K562 (cell line): ENCODE results near the gene ATPAF2. TPM values are rescaled to one million over a fixed set of nuclear protein-coding genes. Genes with fewer than 3 reads are reported as not detected.

Source experiments
- ATAC-seq: fragments of 200-7000 bp; cut with Tn5 transposase; 3 replicates; pipeline ENCODE4 v1.9.1; 2020; ENCODE audit warnings: moderate library complexity
- BruUV-seq: library from RNA; stranded (reverse); fragments of 400-500 nt; replicated peaks from 2 replicates; lab custom pipeline; 2021; lab: Mats Ljungman, UMichigan
- CTCF ChIA-PET: fragments of 300-600 bp; formaldehyde crosslinking; extraction: SDS; loops from one replicate; lab custom pipeline; 2021; ENCODE audit warnings: low intra/inter-chr PET ratio; lab: Yijun Ruan, JAX
- POLR2A ChIA-PET: fragments of 300-600, 350-650 bp; sonication (Branson Sonifier 250); formaldehyde crosslinking; extraction: SDS; loops from one replicate; lab custom pipeline; 2021; ENCODE audit warnings: antibody characterized with exemption, inconsistent platforms; lab: Yijun Ruan, JAX
- DNase-seq, 4 experiments: peaks; one replicate each; pipeline versions ENCODE4 v3.0.0 to v3.0.0-alpha.2; 2011 to 2018; ENCODE audit warnings: low spot score in 3 of 4, mixed read lengths in 3 of 4; ENCODE audit errors: extremely low read depth in 1 of 4
- FAIRE-seq: peaks from 2 replicates; lab custom pipeline; 2011; peaks lifted over from hg19 to GRCh38; lab: Jason Lieb, UNC
- H2AFZ ChIP-seq: 2 replicates; pipeline ENCODE4 v1.6.0; 2011; ENCODE audit warnings: low read depth, low read length, control low read depth, inconsistent platforms
- H3K27ac ChIP-seq: fragments of 200-600 bp; 3 replicates; pipeline ENCODE4 v1.8.0; 2011; ENCODE audit warnings: low read depth, mild to moderate bottlenecking, control low read depth, inconsistent platforms, low read length, moderate library complexity, mixed read lengths; ENCODE audit errors: extremely low read depth
- H3K27me3 ChIP-seq, 2 experiments: fragments of 300-600 bp in 1 of 2; 2 replicates in 1 of 2; 3 replicates in 1 of 2; pipeline versions ENCODE4 v1.6.0 to v1.8.0; 2011; ENCODE audit warnings: inconsistent platforms in 2 of 2, low read length in 2 of 2, mild to moderate bottlenecking in 1 of 2, mixed read lengths in 1 of 2, moderate library complexity in 1 of 2; ENCODE audit not compliant: control insufficient read depth in 2 of 2, insufficient read depth in 2 of 2
- H3K36me3 ChIP-seq: fragments of 300-600 bp; 3 replicates; pipeline ENCODE4 v1.8.0; 2011; ENCODE audit warnings: mild to moderate bottlenecking, low read length, inconsistent platforms; ENCODE audit not compliant: control insufficient read depth, insufficient read depth
- H3K4me1 ChIP-seq, 2 experiments: fragments of 200-600 bp in 1 of 2; replicated peaks in 1 of 2; 2 replicates in 1 of 2; 3 replicates in 1 of 2; pipeline versions ENCODE4 v1.5.1 to v1.8.0; 2011; ENCODE audit warnings: inconsistent platforms in 2 of 2, low read length in 2 of 2, mild to moderate bottlenecking in 1 of 2, mixed read lengths in 1 of 2, moderate library complexity in 1 of 2; ENCODE audit not compliant: control insufficient read depth in 2 of 2, insufficient read depth in 2 of 2
- H3K4me2 ChIP-seq: 2 replicates; pipeline ENCODE4 v1.6.1; 2011; ENCODE audit warnings: low read length, control low read depth, inconsistent platforms, mixed read lengths; ENCODE audit not compliant: insufficient read depth
- H3K4me3 ChIP-seq: fragments of 200-600 bp; sonication (generic), shearing (Covaris generic); 2 replicates; pipeline ENCODE4 v1.5.1; 2016; ENCODE audit warnings: control low read depth, inconsistent platforms
- H3K79me2 ChIP-seq: fragments of 200-600 bp; 3 replicates; pipeline ENCODE4 v1.8.0; 2011; ENCODE audit warnings: low read length, inconsistent platforms; ENCODE audit not compliant: control insufficient read depth, insufficient read depth
- H3K9ac ChIP-seq, 2 experiments: 2 replicates each; pipeline versions ENCODE4 v1.6.0 to v1.6.1; 2011; ENCODE audit warnings: low read depth in 2 of 2, low read length in 2 of 2, control low read depth in 1 of 2, inconsistent platforms in 1 of 2, mild to moderate bottlenecking in 1 of 2, mixed read lengths in 1 of 2; ENCODE audit not compliant: insufficient read depth in 1 of 2
- H3K9me1 ChIP-seq: one replicate; pipeline ENCODE4 v1.6.0; 2011; ENCODE audit warnings: inconsistent platforms, mild to moderate bottlenecking, low read length, moderate library complexity; ENCODE audit not compliant: control insufficient read depth, insufficient read depth
- H3K9me3 ChIP-seq: replicated peaks from 2 replicates; pipeline ENCODE4 v1.5.1; 2011; ENCODE audit warnings: low read depth, low read length, inconsistent platforms; ENCODE audit not compliant: control insufficient read depth, insufficient read depth
- H4K20me1 ChIP-seq: replicated peaks from 2 replicates; pipeline ENCODE4 v1.6.1; 2011; ENCODE audit warnings: low read length, inconsistent platforms, mixed read lengths; ENCODE audit not compliant: control insufficient read depth, insufficient read depth
- BRF1 ChIP-seq: IDR thresholded peaks from 3 replicates; pipeline ENCODE4 v1.6.1; 2011; ENCODE audit warnings: borderline replicate concordance, mild to moderate bottlenecking; ENCODE audit not compliant: insufficient read length; ENCODE audit errors: extremely low read depth
- CREB1 ChIP-seq, 2 experiments: sonication (generic) in 1 of 2; formaldehyde crosslinking in 1 of 2; IDR thresholded peaks; 2 replicates each; pipeline versions ENCODE4 v1.6.1 to v1.8.0; 2012 to 2022; ENCODE audit warnings: inconsistent platforms in 1 of 2, mild to moderate bottlenecking in 1 of 2, missing genetic modification reagents in 1 of 2, moderate library complexity in 1 of 2
- SNIP1 ChIP-seq: fragments of 450-650 bp; IDR thresholded peaks from 2 replicates; pipeline ENCODE4 v1.7.1; 2017; ENCODE audit warnings: low read depth, mild to moderate bottlenecking
- TCF7 ChIP-seq: sonication (generic); IDR thresholded peaks from 2 replicates; pipeline ENCODE4 v1.6.1; 2016; ENCODE audit warnings: antibody characterized with exemption, borderline replicate concordance
- ZKSCAN1 ChIP-seq: fragments of 150-350 bp; IDR thresholded peaks from 2 replicates; pipeline ENCODE4 v1.6.1; 2016; ENCODE audit warnings: low read depth, low read length
- WGBS: fragments of 100-300 bp; shearing (Covaris generic); methylation state at CpG from one replicate; pipeline ENCODE4 v1.1.6; 2016; ENCODE audit warnings: low coverage, mixed read lengths; ENCODE audit not compliant: insufficient coverage; ENCODE audit errors: missing lambda C conversion rate; 5-methylcytosine and 5-hydroxymethylcytosine counted together
- in situ Hi-C: fragments of 300-500 bp; cut with MboI; formaldehyde crosslinking; loops from 4 replicates; pipeline ENCODE4 v1.15.0; 2018; ENCODE audit warnings: inconsistent platforms, mixed read lengths
- intact Hi-C: fragments of 100-400 bp; cut with micrococcal nuclease; formaldehyde crosslinking; loops from 2 replicates; pipeline ENCODE4 v1.14.2; 2022
- polyA plus RNA-seq, 8 experiments: library from polyadenylated mRNA; depleted of rRNA in 4 of 8; stranded (reverse) in 5 of 8; unstranded in 3 of 8; fragments of >200 nt; fragmentation: Nextera tagmentation in 2 of 8; fragmentation: Illumina TruSeq in 1 of 8; extraction: Ambion mirVana in 2 of 8; extraction: Trizol in 1 of 8; gene quantifications; 2 replicates each; pipeline versions ENCODE4 v1.2.1 to v1.2.3, GENCODE V29; 2011 to 2014; ENCODE audit warnings: inconsistent platforms in 1 of 8, missing spikeins in 1 of 8
- total RNA-seq, 7 experiments: library from RNA; depleted of rRNA in 6 of 7; stranded (reverse); fragments of >200 nt in 6 of 7; fragmentation: Illumina TruSeq in 2 of 7; extraction: Trizol in 2 of 7; gene quantifications; 2 replicates each; pipeline versions ENCODE4 v1.2.1 to v1.2.3, GENCODE V29; 2011 to 2021; ENCODE audit warnings: low replicate concordance in 1 of 7

The ATPAF2 gene
- total and polyA plus RNA-seq, 9 of the 15 experiments (the other 6 are each of a cell fraction or from before 2014, with no cell fraction given), result 2.1 to 19.2 (median 11.3) TPM

- TF ChIP-seq BRF1 (no peak), CREB1 (IDR thresholded peaks at IDR 0.05) (no peak), CREB1 (CRISPR knock-in tag; IDR thresholded peaks at IDR 0.05) (no peak), TCF7 (no peak), ZKSCAN1 (no peak), SNIP1 (no peak)
- TF ChIP-seq, all 486 proteins: peak for 0
- no TSS peak for BruUV-seq
- ATAC-seq (no peak), FAIRE-seq (no peak), DNase-seq (no peak)
- Histone ChIP-seq H4K20me1 (no peaks in the 10 kb centered on the region; the same call in 1 of the 2 replicates), H3K9me1 (no peaks in the 10 kb centered on the region), H3K27ac (no peak overlapping the region), H3K79me2 (peaks cover 23% of the 10 kb centered on the region), H3K4me2 (no peak overlapping the region), H3K4me3 (no peak overlapping the region), H3K9ac (no peak overlapping the region), H3K27me3 (no peaks in the 10 kb centered on the region), H3K36me3 (peaks cover 5% of the 10 kb centered on the region; the same call in 2 of the 3 replicates), H3K9me3 (no peaks in the 10 kb centered on the region), H3K4me1 (peaks cover 8 to 14% of the 10 kb centered on the region in 2 experiments; a peak in 3 of 5 replicates), H2AFZ (no peak overlapping the region)
- CTCF ChIA-PET, result interaction anchor here (2.0 kb wide), 1 partner anchor 142 kb away, joined by 5 read pairs; no protein-coding TSS in a partner anchor
- POLR2A ChIA-PET, result interaction anchor here (0.6 to 1.1 kb wide), 2 partner anchors 48 to 273 kb away, joined by 3 to 4 read pairs; no protein-coding TSS in a partner anchor
- in situ Hi-C loops (no loop called here), intact Hi-C loops (loop anchor here (5.0 kb wide), 1 partner anchor 45 kb away; no protein-coding TSS in a partner anchor)
- 38% methylated on average over 1 of the region's 2 CpGs for WGBS
Observed at GRCh38 chr17:18031955-18032354, 7.0 kb downstream of the ATPAF2 start.
